Activated CD4-positive, alpha-beta T cell treated with anti-CD3 and anti-CD28 coated beads for 24 hours (primary cell): Measurements from ENCODE around the gene ICOSLG.
"Not testable (repeated sequence)": the region's sequence is repeated elsewhere in the genome, so short reads cannot be mapped to it uniquely, and the experiment has no call there.

Source experiments
- DNase-seq, 2 donors: peaks; one replicate each; pipeline ENCODE4 v3.0.0-alpha.2; 2020; ENCODE audit warnings: low read depth in 2 of 2

The ICOSLG gene

DNA sequence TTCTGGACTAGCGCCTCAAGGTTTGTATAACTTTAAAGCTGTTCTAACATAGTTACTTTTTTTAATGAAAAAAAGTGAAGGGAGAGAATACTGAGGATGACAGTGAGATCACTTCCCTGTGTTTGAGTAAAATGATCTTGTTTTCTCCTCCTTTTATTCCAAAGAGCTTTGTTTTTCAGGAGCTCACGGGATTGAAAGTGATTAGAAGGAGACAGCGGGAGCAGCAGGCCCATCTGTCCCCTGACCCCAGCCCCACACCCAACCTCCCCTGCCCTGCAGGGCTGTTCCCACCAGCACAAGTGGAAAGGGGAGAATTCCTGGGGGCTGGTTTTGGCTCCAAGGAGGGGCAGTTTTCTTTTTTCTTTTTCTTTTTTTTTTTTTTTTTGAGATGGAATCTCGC is 23.0 kb upstream of the ICOSLG start:
- DNase-seq = no peak

DNA sequence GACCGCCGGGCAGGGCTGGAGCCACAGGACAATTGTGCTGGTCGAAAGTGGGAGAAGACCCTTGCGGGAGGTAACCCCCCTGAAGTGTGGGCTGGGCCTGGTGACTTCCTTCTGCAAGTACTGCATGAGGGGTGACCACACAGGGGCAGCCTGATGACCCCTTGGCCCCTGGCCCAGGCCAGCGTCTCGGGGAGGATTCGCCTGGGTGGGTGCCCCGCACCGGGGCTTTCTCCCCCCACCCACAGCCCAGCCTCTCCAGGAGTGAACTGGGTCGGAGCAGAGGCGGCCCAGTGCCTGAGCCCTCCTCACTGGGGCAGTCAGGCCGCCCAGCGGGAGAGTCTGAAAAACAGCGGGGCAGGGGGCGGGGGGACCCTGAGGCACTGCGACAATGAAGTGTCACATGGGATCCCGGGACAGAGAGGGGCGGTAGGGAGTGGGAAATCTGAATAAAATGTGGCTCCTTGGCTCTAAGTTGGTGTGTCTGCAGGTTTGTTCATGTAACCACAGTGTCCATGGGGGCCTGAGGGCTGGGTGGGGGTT is 22.5 kb upstream of the ICOSLG start:
- no peak for DNase-seq

DNA sequence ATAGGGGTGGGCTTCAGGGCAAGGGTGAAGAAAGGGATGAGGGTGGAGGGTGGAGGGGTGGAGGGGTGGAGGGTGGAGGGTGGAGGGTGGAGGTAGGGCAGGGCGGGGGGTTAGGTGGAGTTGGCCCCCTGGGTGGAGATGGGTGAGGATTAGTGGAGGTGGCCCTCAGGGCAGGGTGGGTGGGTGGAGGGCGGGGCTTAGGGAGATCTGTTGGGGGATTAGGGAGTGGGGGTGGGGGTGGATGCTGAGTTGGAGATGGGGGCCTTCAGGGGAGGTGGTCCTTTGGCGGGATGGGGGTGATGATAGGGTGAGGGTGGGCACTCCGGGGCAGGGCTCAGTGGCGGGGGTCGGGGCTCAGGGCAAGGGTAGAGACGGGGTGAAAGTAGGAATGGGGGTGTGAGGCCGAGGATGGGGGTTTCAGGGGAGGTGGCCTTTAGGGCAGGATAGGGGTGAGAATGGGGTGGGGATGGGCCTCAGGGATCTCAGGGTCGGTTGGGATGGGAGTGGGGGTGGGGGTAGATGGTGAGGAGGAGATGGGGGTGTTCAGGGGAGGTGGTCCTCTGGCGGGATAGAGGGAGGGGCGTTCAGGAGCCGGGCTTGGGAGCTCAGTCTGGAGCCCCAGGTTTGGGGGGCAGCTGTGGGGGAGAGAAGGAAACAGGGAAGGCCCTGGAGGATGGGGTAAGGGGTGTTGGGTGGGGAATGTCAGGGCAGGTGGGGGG is 21.8 kb upstream of the ICOSLG start:
- DNase-seq = no peak

DNA sequence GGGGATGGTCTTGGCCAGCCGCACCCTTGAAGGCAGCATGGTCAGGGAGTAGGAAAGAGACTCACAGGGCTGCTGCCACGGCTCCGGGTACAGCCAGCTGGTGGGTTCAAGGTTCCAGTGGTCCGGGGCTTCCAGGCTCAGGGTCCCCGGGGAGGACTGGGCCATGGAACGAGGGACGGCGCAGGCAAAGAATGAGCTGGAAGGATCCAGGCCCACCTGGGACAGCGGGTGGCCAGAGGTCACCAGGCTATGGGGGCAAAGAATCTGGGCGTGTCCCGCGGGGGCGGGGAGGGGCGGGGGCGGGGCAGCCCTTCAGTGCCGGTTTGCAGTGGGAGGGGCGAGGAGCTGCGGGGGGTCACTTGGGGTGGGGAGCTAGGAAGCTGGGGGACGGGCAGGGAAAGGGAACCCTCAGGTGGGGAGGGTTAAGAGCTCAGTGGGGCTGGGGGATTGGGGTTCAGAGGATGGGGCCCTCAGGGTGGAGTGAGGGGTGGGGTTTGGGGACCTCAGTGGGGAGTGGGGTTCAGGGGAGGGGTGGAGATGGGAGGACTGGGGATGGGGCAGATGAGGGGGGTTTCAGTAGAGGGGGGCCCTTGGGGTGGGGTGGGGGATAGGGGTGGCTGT is 21.0 kb upstream of the ICOSLG start, which contains the start of gene DNMT3L:
Gene DNMT3L, minus strand, starts transcription at position 223 of the 621 bp plus-strand sequence. CDS start 638 bp downstream, outside the sequence.
- no peak for DNase-seq

DNA sequence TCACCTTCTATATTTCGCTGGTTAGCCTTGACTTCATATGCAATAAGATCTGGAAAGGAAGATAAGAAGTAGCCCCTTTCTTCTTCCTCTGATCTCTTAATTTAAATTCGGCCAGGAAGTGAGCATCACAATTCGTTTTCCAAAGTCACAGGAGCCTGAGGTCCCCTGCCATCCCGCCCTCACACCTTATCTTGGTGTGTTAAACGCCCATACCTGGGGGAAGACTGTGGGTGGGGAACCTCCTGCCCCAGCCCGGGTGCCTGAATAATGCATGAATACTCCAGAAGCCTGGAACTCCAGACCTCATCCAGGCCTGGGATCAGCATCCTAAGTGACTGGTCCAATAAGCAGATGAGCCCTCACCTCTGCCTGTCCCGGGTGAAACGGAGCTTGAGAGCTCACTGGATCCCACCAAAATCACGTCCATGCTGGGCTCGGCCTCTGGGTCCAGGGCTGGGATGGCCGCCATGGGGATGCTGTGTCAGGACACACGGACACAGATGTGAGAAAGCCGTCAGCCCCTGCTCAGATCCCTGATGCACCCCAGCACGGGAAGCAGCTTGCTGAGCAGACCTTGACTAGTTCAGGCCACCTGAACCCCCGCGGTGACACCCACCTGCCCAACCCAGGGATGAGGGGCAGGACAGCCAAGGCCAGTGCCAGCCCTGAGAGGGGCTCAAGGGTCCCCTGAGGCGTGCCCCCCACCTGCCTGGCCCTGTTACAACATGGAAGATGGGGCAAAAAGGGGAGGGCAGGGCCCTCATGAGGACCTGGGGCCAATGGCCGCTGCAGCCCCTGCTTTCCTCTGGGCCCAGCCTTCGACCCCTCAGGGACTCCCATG is 20.3 kb upstream of the ICOSLG start:
- DNase-seq = no peak

DNA sequence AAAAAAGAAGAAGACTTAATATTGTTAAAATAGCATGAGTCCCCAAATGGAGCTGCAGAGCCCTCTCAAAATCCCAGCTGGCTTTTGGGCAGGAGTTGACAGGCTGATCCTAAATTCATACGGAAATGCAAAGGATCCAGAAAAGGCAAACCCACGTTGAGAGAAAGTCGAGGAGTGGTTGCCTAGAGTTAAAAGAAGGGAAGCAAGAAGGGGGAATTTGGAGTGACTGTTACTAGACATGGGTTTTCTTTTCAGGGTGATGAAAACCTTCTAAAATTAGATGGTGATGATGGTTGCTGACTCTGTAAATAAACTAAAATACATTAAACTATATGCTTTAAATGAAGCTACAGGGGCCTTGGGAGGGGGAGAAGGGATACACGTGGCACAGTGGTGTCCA is 19.3 kb upstream of the ICOSLG start:
- no peak for DNase-seq

DNA sequence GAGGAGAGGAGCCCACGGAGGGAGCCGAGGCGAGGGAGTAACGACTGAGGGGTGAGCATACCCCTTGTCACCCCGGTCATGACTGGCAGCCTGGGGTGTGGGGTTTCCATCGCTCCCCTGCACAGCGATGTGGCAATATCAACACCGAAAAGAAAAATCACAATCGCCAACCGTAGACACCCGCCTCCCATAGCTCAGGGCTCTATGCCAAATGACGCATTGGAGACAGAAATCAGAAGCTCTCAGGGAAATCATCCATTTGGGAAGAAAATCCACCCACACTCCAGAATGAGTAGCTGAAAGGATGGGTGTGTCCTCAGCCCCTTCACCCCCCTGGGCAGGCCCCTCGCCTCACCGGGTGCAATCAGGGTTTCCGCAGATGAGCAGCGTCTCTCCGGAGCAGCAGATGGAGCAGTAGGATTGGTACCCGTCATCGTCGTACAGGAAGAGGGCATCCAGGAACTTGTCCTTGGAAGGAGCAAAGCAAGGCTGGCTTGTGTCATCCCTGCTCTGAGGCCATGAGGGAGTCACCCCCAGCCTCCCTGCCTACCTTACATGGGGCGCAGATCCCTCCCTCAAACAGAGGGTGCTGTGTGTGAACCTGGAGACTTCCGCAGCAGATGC is 18.5 kb upstream of the ICOSLG start:
- no peak for DNase-seq

DNA sequence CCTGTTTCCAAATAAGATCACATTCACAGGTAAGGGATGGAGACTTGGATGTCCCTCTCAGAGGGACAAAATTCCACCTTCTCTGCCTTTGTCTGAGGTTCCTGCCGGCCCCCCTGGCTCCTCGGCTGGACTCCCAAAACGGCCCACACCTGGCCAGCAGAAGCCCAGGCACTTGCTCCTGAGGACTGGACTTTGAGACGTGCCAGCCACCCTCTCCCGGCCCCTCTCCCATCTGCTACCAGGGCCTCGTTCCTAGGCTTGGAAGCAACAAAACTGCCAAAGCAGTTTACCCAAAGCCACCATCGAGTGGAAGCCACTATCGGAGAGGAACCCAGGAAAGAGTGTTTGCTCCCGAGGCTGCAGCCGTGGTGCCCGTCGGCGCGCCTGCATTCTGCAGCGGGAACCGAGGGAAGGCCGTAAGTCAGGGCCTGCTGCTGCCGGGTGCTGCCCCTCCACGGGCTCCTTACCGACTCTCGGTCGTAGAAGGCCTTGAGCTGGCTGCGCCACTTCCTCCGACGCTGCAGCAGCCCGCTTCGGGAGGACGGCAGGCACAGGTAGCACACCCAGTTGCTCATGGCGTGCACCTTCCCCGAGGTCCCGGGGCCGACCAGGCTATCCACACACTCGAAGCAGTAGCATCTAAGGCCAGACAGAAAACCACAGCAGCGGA is 17.4 kb upstream of the ICOSLG start:
- no peak for DNase-seq

DNA sequence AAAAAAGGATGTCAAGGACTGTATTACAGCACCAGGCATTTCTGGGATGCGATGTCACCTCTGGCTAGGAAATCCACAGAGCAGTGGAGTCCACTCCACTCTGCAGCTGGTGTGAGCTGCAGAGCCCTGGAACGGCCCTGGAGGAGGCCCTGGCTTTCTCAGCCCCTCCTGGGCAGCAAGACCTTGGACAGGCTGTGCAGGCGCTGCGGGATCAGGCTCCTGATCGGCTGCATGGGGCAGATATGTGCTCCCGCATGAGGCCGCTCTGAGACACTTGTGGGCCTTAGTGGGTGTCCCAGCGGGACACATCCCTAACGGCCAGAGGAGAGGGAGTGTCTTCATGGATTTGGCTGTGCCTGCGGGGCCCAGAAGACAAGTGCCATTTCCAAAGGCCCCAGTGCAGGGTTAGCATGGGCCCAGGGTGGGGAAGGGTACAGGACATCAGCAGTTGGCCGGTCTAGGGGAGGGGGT is 14.8 kb upstream of the ICOSLG start:
- no peak for DNase-seq

DNA sequence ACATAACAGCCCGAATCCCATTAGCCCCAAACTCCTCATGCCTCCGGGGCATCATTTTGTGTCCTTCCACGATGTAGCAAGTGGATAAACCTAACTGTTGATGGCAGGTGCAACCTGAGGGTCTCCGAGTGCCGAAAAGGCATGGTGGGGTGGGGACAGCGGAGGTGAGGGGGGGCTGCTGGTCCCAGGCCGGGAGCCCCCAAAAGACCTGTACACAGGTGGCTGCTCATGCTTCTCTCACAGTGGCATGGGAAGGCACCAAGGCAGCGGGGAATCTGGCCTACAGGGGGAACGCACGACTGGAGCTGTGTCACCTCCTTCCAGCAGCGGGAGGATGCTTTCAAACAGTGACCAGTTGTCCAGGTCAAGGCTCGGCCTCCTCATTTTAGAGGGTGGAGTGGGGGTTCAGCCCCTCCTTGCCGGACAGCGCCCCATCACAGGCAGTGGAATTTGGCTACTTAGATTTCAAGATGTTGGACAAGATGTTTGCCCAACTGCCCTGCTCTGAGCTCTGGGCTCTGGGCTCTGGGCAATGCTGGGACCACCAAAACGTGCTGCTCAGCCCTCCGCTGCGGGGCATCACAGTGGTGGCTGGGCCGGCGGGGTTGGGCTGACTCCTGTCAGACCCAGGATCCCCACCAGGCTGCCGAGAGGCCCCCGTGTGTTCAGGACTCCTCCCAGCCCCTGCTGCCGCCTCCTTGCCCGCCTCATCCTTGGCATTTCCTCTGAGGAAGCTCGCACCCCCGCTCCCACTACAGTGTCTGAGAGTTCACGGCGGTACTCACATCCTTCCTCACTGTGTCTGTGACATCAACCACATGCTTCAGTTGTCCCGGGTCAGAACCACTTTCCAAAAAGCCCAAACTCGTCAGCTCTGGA is 13.3 kb upstream of the ICOSLG start:
- DNase-seq = no peak

DNA sequence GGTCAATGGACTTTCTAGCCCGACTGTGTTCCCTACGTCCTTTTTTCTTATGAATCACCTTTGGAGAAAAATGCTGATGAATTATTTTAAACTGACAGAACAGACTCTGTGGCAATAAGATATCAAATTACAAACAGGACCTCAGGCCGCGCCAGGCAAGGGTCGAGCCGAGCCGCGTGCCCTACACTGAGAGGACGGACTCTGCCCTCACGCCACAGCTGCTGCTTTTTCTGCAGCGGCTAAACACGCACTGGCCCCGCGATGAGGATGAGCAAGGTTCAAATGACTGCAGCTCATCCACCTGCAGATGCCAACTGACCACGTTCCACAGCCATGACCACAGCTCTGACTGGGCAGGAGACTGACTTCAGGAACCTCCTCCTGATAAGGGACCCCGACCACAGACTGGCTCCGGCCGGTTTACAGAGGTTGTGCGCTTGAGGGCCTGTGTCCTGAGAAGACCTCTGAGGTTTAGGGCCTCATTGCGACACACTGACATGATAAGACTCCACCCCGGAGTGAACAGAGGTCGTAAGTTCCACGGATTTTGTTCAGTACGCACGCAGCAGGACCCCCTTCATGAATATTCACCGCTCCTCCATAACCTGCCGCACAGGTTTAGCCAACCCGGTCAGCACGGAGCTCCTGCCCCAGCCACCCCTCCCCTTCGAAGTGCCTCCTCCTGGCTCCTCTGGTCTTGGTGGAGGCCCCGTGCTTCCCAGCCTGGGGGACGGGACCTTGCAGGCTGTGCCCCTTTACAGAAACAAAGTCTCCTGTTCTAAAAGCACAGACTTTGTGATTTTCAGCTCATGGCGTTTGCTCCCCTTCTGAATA is 8.7 kb upstream of the ICOSLG start:
- DNase-seq = not testable (repeated sequence)

DNA sequence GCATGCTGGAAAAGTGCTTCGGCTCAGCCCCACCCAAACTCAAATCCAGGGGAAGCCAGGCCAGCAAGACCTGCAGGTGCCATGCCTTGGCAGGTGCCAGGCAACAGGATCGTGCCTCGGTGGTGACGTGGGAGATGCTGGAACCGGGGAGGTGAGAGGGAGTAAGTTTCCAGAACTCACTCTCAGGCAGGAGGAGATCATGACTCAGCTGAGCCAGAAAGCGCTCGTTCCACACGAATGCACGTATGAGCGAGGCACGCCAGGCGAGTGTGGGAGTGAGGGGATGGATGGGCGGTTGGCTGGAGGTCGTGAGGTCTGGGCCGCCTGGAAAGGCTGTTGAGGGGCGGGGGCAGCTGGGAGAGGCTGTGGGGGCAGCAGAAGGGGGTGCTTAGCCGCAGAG is 7.2 kb upstream of the ICOSLG start:
- not testable (repeated sequence) for DNase-seq

DNA sequence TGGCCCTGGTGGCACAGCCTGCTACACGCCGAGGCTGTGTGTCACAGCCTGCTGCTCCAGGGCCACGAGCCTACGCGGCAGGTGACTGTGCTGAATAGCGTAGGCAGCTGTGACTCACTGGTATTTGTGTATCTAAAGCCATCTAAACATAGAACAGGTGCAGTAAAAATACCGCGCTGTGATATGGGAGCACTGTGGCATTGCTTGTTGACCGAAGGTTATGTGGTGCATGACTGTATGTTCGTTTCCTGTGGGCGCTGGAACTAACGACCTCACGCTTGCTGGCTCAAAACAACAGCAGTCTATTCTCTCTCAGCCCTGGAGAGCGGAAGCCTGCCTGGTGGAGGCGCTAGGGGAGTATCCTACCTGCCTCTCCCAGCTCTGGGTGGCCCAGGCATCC is 3.2 kb upstream of the ICOSLG start:
- not testable (repeated sequence) for DNase-seq

DNA sequence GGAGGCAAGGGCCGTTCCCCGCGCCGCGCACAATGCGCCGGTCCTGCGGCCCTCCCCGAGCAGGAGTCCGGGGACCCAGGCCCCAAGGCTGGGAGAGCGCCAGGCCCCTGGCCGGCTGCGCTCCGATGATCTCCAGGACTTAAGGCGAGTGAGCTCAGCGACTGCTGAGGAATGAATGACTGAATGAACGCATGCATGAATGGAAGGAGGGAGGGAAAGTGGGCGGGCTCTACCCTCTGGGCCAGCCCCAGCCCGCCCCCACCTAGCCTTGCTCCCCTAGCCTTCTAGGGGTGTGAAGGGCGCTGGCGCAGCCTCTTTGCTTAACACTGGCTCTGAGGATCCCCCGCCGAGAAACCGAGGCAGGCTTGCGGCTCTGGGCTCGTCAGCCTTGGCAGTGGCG is 538 bp upstream of the ICOSLG start:
- DNase-seq = not testable (repeated sequence)

DNA sequence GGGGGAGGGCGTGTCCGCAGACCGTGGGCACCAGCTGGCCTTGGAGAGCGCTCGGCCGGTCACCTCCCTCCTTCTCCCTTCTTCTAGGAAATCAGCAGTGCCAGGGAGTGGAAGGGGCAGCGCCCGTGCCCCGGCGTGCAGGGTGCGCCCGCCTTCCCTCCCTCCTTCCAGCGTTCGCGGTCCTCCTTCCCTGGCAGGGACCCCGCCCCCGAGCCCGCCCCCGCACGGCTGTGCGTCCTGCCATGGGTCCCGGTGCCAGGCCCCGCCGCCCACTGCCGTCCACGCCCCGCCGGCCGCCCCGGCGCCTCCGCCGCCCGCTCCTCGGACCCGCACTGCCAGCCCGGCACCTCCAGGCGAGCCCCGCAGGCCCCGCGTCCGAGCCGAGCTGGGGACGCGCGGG is 390 bp downstream of the ICOSLG start:
- not testable (repeated sequence) for DNase-seq

DNA sequence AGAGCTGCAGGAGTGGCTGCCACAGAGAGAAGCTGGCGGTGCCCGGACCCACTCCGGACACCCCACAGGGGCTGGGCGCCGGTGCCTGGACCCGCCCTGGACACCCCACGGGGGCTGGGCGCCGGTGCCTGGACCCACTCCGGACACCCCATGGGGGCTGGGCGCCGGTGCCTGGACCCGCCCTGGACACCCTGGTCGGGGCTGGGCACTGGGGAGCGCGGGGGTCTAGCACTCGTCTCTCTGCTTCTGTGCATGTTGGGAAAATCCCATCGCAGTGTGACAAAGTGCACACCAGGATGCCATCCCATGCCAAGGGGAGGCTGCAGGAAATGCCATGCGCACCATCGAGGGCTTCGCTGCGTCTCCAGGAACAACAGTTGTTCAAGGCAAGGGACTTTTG is 11.2 kb downstream of the ICOSLG start:
- not testable (repeated sequence) for DNase-seq

DNA sequence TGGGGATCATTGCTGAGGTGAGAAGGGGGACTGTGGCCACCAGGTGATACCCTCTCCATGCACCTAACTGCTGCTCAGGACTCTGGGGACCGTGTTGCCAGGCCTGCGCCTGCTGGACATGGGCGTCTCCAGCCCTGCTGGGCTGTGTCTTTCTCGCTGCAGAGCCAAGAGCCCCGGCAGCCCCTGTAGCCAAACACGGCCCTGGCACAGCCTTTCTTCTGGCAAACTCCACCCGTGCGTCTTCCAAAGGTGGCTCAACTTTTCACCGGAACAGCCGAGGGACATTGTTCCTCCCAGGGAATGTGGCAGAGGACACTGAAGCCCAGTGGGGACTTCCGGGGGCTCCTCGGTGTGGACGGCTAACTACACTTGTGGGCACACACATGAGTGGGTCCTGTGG is 12.6 kb downstream of the ICOSLG start:
- DNase-seq = not testable (repeated sequence)

DNA sequence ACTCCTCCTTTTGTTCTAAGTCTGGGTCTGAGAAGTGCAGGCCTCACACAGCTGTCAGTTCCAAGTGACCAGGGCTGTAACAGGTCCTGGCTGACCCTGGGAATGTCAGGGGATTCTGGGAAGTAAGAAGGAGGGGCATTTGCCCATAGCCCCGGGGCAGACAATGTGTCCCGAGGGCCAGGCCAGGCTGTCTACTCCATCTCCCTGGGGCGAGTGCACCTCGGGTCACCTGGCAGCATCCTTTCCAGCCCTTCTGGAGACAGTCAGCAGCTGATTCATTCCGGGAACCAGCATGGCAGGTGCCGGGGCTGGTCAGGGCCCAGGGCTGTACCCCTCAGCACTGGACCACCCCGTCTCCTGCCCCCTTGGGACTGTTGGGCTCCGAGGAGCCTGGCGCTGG is 13.1 kb downstream of the ICOSLG start:
- not testable (repeated sequence) for DNase-seq

DNA sequence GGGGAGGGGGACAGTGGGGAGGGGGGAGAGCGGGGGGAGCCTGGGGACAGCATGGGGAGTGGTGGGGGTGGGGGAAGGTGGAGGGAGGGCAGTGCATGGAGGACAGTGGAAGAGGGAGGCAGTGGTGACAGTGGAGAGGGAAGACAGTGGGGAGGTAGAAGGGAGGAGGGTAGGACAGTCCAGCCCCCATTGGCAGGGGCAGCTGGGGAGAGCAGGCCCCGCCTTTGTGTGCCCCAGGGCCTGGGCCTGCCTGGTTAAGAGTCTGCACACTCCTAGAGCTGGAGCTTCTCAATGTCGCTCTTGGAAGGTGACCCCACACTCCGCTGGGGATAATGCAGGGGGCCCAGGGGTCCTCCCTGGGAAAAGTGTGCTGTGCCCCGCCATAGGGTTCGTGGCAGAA is 15.1 kb downstream of the ICOSLG start:
- not testable (repeated sequence) for DNase-seq
